PC-9 (cell line): ENCODE measurements around the gene MERTK. TPM values are rescaled to one million over a fixed set of nuclear protein-coding genes. Genes with fewer than 3 reads are reported as not detected.

Experiments used
- BruUV-seq: library from RNA; stranded (reverse); fragments of 400-500 nt; replicated peaks from 2 replicates; lab custom pipeline; 2021; lab: Mats Ljungman, UMichigan
- CTCF ChIA-PET: fragments of 300-600 bp; sonication (Branson Sonifier 250); formaldehyde crosslinking; loops from one replicate; lab custom pipeline; 2022; ENCODE audit warnings: antibody characterized with exemption; lab: Charles Lee
- POLR2A ChIA-PET: fragments of 300-600 bp; sonication (Branson Sonifier 250); formaldehyde crosslinking; loops from one replicate; lab custom pipeline; 2022; ENCODE audit warnings: antibody characterized with exemption; ENCODE audit not compliant: unreplicated experiment; lab: Charles Lee
- DNase-seq, 2 experiments: peaks; one replicate each; pipeline versions ENCODE4 v3.0.0 to v3.0.0-alpha.2; 2015 to 2022; ENCODE audit warnings: mixed read lengths in 1 of 2
- H2AFZ ChIP-seq: fragments of 200-600 bp; sonication (generic); 2 replicates; pipeline ENCODE4 v1.8.1; 2017; ENCODE audit warnings: antibody characterized with exemption
- H3F3A ChIP-seq: fragments of 200-600 bp; sonication (generic); 2 replicates; pipeline ENCODE4 v1.8.1; 2017; ENCODE audit warnings: antibody characterized with exemption, mild to moderate bottlenecking, low read depth; ENCODE audit not compliant: insufficient read depth
- H3K27ac ChIP-seq: fragments of 200-600 bp; sonication (generic); 2 replicates; pipeline ENCODE4 v1.6.1; 2016; ENCODE audit warnings: mixed run types
- H3K27me3 ChIP-seq: fragments of 200-600 bp; sonication (generic); 2 replicates; pipeline ENCODE4 v1.6.1; 2016; ENCODE audit warnings: low read depth, mixed run types; ENCODE audit not compliant: insufficient read depth
- H3K36me3 ChIP-seq: fragments of 200-600 bp; sonication (generic); 2 replicates; pipeline ENCODE4 v1.6.1; 2016; ENCODE audit warnings: low read depth, mixed run types
- H3K4me1 ChIP-seq: fragments of 200-600 bp; sonication (generic); replicated peaks from 2 replicates; pipeline ENCODE4 v1.6.1; 2016; ENCODE audit warnings: mixed run types; ENCODE audit not compliant: insufficient read depth
- H3K4me2 ChIP-seq: fragments of 200-600 bp; sonication (generic); 2 replicates; pipeline ENCODE4 v1.6.1; 2017; ENCODE audit warnings: mixed run types
- H3K4me3 ChIP-seq: fragments of 200-600 bp; sonication (generic); 2 replicates; pipeline ENCODE4 v1.6.1; 2016; ENCODE audit warnings: mixed run types
- H3K79me2 ChIP-seq: fragments of 200-600 bp; sonication (generic); 2 replicates; pipeline ENCODE4 v1.6.1; 2017; ENCODE audit warnings: low read depth, mixed run types
- H3K9me2 ChIP-seq: fragments of 200-600 bp; sonication (generic); 2 replicates; pipeline ENCODE4 v1.8.1; 2017; ENCODE audit warnings: mild to moderate bottlenecking; ENCODE audit not compliant: insufficient read depth
- H3K9me3 ChIP-seq: fragments of 200-600 bp; sonication (generic); 2 replicates; pipeline ENCODE4 v1.8.1; 2016; ENCODE audit warnings: low read depth; ENCODE audit not compliant: insufficient read depth
- H4K20me1 ChIP-seq: fragments of 200-600 bp; sonication (generic); 2 replicates; pipeline ENCODE4 v1.8.1; 2017; ENCODE audit not compliant: insufficient read depth
- EZH2 ChIP-seq: fragments of 200-600 bp; sonication (generic); IDR thresholded peaks from 2 replicates; pipeline ENCODE4 v1.8.0; 2017; ENCODE audit warnings: antibody characterized with exemption, low read depth
- intact Hi-C: fragments of 100-400 bp; cut with micrococcal nuclease; formaldehyde crosslinking; loops from one replicate; pipeline ENCODE4 v1.10.0; 2022; ENCODE audit not compliant: unreplicated experiment
- total RNA-seq: library from RNA; stranded (reverse); gene quantifications from 2 replicates; pipeline ENCODE4 v1.2.3, GENCODE V29; 2021
- TF ChIP-seq, protein P1 (sequence below): fragments of 200-600 bp; sonication (generic); conservative IDR thresholded peaks from 2 replicates; pipeline ENCODE4 v1.6.1; 2017; ENCODE audit warnings: mixed run types, antibody characterized with exemption, mild to moderate bottlenecking, moderate library complexity

MERTK gene
- total RNA-seq, 1 experiment from 2014 or later, result 1.6 TPM

DNA sequence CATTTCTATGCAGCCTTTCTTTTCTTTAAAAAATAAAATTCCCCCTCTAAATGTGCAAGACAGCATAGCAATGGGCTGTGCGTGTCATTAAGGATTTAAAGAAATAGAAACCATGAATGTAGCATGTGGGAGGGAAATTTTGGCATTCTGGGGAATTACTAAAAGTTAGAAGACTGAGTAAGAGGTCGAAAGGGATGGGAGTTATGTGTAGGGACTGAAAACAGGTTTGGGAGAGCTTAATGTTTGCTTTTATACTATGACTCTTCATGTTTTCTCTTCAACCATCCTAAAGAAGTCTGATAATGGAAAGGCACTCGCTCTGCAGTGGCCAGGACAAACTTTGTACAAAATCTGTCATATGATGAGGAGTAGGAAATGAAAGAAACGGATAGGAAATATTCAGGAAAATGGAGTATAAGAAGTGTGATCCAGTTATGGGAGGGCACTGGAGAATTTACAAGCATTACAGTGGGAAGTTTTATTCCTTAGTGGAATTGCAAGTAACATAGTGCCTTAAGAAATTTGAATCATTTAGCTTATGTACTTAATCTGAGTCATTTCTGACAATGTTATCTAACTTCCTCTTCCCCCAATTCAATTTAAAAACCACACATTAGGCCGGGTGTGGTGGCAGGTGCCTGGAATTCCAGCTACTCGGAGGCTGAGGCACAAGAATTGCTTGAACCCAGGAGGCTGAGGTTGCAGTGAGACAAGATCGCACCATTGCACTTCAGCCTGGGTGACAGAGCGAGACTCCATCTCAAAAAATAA, 177.3 kb downstream of the MERTK start:
- DNase-seq, result peak; percentile 48 to 87
- Histone ChIP-seq H3K9me2 (no peaks in the 10 kb centered on the region), H3K4me2 (peak overlapping the region; percentile 74), H3K9me3 (no peaks in the 10 kb centered on the region; the same call in 1 of the 2 replicates), H3K4me1 (peaks cover 40% of the 10 kb centered on the region), H3K4me3 (peak overlapping the region; percentile 44; the same call in 1 of the 2 replicates), H3F3A (peaks cover 33% of the 10 kb centered on the region), H3K27ac (peak overlapping the region; percentile 89), H3K27me3 (no peaks in the 10 kb centered on the region), H2AFZ (no peak overlapping the region), H4K20me1 (no peaks in the 10 kb centered on the region), H3K79me2 (peaks cover 41% of the 10 kb centered on the region), H3K36me3 (peaks cover 51% of the 10 kb centered on the region)
- TF ChIP-seq, protein P1, sequence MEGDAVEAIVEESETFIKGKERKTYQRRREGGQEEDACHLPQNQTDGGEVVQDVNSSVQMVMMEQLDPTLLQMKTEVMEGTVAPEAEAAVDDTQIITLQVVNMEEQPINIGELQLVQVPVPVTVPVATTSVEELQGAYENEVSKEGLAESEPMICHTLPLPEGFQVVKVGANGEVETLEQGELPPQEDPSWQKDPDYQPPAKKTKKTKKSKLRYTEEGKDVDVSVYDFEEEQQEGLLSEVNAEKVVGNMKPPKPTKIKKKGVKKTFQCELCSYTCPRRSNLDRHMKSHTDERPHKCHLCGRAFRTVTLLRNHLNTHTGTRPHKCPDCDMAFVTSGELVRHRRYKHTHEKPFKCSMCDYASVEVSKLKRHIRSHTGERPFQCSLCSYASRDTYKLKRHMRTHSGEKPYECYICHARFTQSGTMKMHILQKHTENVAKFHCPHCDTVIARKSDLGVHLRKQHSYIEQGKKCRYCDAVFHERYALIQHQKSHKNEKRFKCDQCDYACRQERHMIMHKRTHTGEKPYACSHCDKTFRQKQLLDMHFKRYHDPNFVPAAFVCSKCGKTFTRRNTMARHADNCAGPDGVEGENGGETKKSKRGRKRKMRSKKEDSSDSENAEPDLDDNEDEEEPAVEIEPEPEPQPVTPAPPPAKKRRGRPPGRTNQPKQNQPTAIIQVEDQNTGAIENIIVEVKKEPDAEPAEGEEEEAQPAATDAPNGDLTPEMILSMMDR, result no peak
- TF ChIP-seq EZH2, result no peak
- ChIA-PET CTCF (interaction anchor here (0.6 kb wide), 1 partner anchor 1066 kb away, joined by 4 read pairs; no protein-coding TSS in a partner anchor), POLR2A (no interaction called here)
- BruUV-seq, result no TSS peak
- intact Hi-C loops, result loop anchor here (1.0 kb wide), 1 partner anchor 9 kb away; no protein-coding TSS in a partner anchor

DNA sequence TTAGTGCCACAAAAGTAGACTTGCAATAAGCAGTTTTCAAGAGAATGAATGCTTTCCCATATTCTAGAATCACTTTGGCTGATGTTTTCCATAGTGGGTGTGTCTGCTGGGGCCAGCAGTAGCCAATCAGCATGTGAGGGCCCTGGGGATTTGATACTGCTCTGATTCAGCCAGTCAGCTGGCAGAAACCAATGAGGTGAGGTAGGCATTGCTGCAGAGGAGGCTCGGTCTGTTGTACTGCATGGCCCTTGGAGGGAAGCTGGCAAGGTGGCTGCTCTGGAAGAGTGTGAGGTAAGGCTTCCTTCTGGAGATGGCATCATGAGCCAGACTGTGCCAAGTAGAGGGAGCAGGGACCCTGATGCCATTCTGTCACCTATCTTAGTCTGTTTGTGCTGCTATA, 179.4 kb downstream of the MERTK start:
- Histone ChIP-seq H3K9me3 (no peaks in the 10 kb centered on the region; the same call in 1 of the 2 replicates), H3K79me2 (peaks cover 27% of the 10 kb centered on the region), H3K36me3 (peaks cover 61% of the 10 kb centered on the region), H3F3A (peaks cover 33% of the 10 kb centered on the region), H3K27me3 (no peaks in the 10 kb centered on the region), H4K20me1 (no peaks in the 10 kb centered on the region), H3K9me2 (no peaks in the 10 kb centered on the region), H2AFZ (no peak overlapping the region), H3K4me2 (no peak overlapping the region), H3K4me1 (peaks cover 40% of the 10 kb centered on the region), H3K27ac (no peak overlapping the region), H3K4me3 (no peak overlapping the region)
- DNase-seq, result no peak
- intact Hi-C loops, result no loop called here
- TF ChIP-seq EZH2, result no peak
- TF ChIP-seq, protein P1, result no peak
- CTCF ChIA-PET, result interaction anchor here (0.6 kb wide), 1 partner anchor 188 kb away, joined by 3 read pairs; no protein-coding TSS in a partner anchor
- BruUV-seq, result no TSS peak
- POLR2A ChIA-PET, result no interaction called here

Other genes starting within 250 kb of the MERTK start
- 59.6 and 65.1 TPM in 2 replicates for gene ANAPC1, start 14.4 kb upstream of the MERTK start, total RNA-seq
- gene TMEM87B, start 156.7 kb downstream of the MERTK start, total RNA-seq, result 20.1 and 24.4 TPM in 2 replicates
- gene FBLN7, start 239.8 kb downstream of the MERTK start, total RNA-seq, result 0.70 and 1.6 TPM in 2 replicates